Skeletal muscle tissue (tissue), 4 donors: Measurements from ENCODE around the gene GNG13. TPM values are rescaled to one million over a fixed set of nuclear protein-coding genes. Genes with fewer than 3 reads are reported as not detected.
"Not testable (repeated sequence)": the region's sequence is repeated elsewhere in the genome, so short reads cannot be mapped to it uniquely, and the experiment has no call there.

Source experiments
- H3K27ac ChIP-seq: one replicate; pipeline ENCODE4 v1.7.0; 2013; ENCODE audit warnings: mild to moderate bottlenecking, low read depth, low read length, inconsistent platforms
- H3K27me3 ChIP-seq, 3 donors: one replicate each; pipeline ENCODE4 v1.7.0; 2013; ENCODE audit warnings: low read length in 3 of 3; ENCODE audit not compliant: control insufficient read depth in 3 of 3, insufficient read depth in 3 of 3
- H3K36me3 ChIP-seq, 3 donors: one replicate each; pipeline ENCODE4 v1.7.0; 2013; ENCODE audit warnings: low read length in 3 of 3; ENCODE audit not compliant: control insufficient read depth in 3 of 3, insufficient read depth in 3 of 3
- H3K4me1 ChIP-seq, 3 donors: one replicate each; pipeline ENCODE4 v1.7.0; 2013; ENCODE audit warnings: low read length in 3 of 3, mild to moderate bottlenecking in 3 of 3; ENCODE audit not compliant: control insufficient read depth in 3 of 3, insufficient read depth in 3 of 3
- H3K4me3 ChIP-seq, 3 donors: one replicate each; pipeline ENCODE4 v1.7.0; 2013; ENCODE audit warnings: low read length in 3 of 3
- H3K9ac ChIP-seq, 3 donors: one replicate each; pipeline ENCODE4 v1.7.0; 2013; ENCODE audit warnings: low read length in 3 of 3, mild to moderate bottlenecking in 3 of 3, moderate library complexity in 2 of 3, low read depth in 1 of 3
- H3K9me3 ChIP-seq, 3 donors: one replicate each; pipeline ENCODE4 v1.7.0; 2013; ENCODE audit warnings: low read length in 3 of 3; ENCODE audit not compliant: control insufficient read depth in 3 of 3
- total RNA-seq: library from RNA; depleted of rRNA; stranded (reverse); fragments of >200 nt; gene quantifications from one replicate; pipeline ENCODE4 v1.2.3, GENCODE V29; 2014
- donor health status: Osteomylitis.

The GNG13 gene
- total RNA-seq, 1 donor from 2014 or later = not detected

- Histone ChIP-seq H3K27me3 (peaks cover 4 to 29% (median 22%) of the 10 kb centered on the region in 3 donors), H3K4me1 (no peaks in the 10 kb centered on the region), H3K9ac (no peak overlapping the region), H3K9me3 (no peaks in the 10 kb centered on the region), H3K36me3 (no peaks in the 10 kb centered on the region), H3K4me3 (no peak overlapping the region), H3K27ac (no peak overlapping the region)
These were observed 41.2 kb downstream of the GNG13 start for GRCh38 chr16:759110-759910.

GRCh38 chr16:756428-756827 lies 44.1 kb downstream of the GNG13 start:
- H3K27ac ChIP-seq = no peak overlapping the region
- H3K4me1 ChIP-seq = peaks cover 0 to 4% (median 0%) of the 10 kb centered on the region in 3 donors
- no peaks in the 10 kb centered on the region for H3K36me3 ChIP-seq
- no peak overlapping the region for H3K9ac ChIP-seq
- no peaks in the 10 kb centered on the region for H3K9me3 ChIP-seq
- no peak overlapping the region for H3K4me3 ChIP-seq
- peaks cover 23 to 29% (median 25%) of the 10 kb centered on the region in 3 donors for H3K27me3 ChIP-seq

- Histone ChIP-seq H3K27ac (no peak overlapping the region), H3K4me1 (peaks cover 0 to 4% (median 0%) of the 10 kb centered on the region in 3 donors), H3K36me3 (no peaks in the 10 kb centered on the region), H3K4me3 (no peak overlapping the region), H3K9ac (no peak overlapping the region), H3K9me3 (no peaks in the 10 kb centered on the region), H3K27me3 (peaks cover 20 to 33% (median 29%) of the 10 kb centered on the region in 3 donors)
These were observed 45.9 kb downstream of the GNG13 start for GRCh38 chr16:754656-755055.

- not testable (repeated sequence) for H3K4me1 ChIP-seq, H3K4me3 ChIP-seq, H3K9me3 ChIP-seq, H3K27ac ChIP-seq, H3K9ac ChIP-seq, H3K36me3 ChIP-seq
- peaks cover 20 to 33% (median 29%) of the 10 kb centered on the region in 3 donors for H3K27me3 ChIP-seq
These were observed 46.4 kb downstream of the GNG13 start for GRCh38 chr16:754121-754607.

GRCh38 chr16:752007-752312 lies 48.6 kb downstream of the GNG13 start:
- peaks cover 0 to 4% (median 0%) of the 10 kb centered on the region in 3 donors for H3K4me1 ChIP-seq
- no peak overlapping the region for H3K4me3 ChIP-seq
- peaks cover 20 to 33% (median 29%) of the 10 kb centered on the region in 3 donors for H3K27me3 ChIP-seq
- H3K36me3 ChIP-seq = no peaks in the 10 kb centered on the region
- H3K9me3 ChIP-seq = no peaks in the 10 kb centered on the region
- no peak overlapping the region for H3K27ac ChIP-seq
- no peak overlapping the region for H3K9ac ChIP-seq

GRCh38 chr16:751152-752006 lies 49.2 kb downstream of the GNG13 start:
- H3K4me3 ChIP-seq = no peak overlapping the region
- peaks cover 0 to 4% (median 0%) of the 10 kb centered on the region in 3 donors for H3K4me1 ChIP-seq
- no peak overlapping the region for H3K9ac ChIP-seq
- H3K27me3 ChIP-seq = peaks cover 20 to 33% (median 28%) of the 10 kb centered on the region in 3 donors
- no peak overlapping the region for H3K27ac ChIP-seq
- no peaks in the 10 kb centered on the region for H3K9me3 ChIP-seq
- H3K36me3 ChIP-seq = no peaks in the 10 kb centered on the region

GRCh38 chr16:750485-750884 lies 50.0 kb downstream of the GNG13 start:
- H3K4me1 ChIP-seq = peaks cover 0 to 4% (median 0%) of the 10 kb centered on the region in 3 donors
- H3K36me3 ChIP-seq = no peaks in the 10 kb centered on the region
- H3K4me3 ChIP-seq = no peak overlapping the region
- H3K9ac ChIP-seq = no peak overlapping the region
- no peak overlapping the region for H3K27ac ChIP-seq
- H3K9me3 ChIP-seq = no peaks in the 10 kb centered on the region
- peaks cover 17 to 30% (median 26%) of the 10 kb centered on the region in 3 donors for H3K27me3 ChIP-seq

GRCh38 chr16:749010-749409 lies 51.5 kb downstream of the GNG13 start:
- Histone ChIP-seq H3K27ac (no peak overlapping the region), H3K9ac (no peak overlapping the region), H3K27me3 (peaks cover 20 to 31% (median 26%) of the 10 kb centered on the region in 3 donors), H3K9me3 (no peaks in the 10 kb centered on the region), H3K4me3 (no peak overlapping the region), H3K36me3 (no peaks in the 10 kb centered on the region), H3K4me1 (peaks cover 0 to 4% (median 0%) of the 10 kb centered on the region in 3 donors)
